ENCODE data around the gene GPRIN1.

DNA sequence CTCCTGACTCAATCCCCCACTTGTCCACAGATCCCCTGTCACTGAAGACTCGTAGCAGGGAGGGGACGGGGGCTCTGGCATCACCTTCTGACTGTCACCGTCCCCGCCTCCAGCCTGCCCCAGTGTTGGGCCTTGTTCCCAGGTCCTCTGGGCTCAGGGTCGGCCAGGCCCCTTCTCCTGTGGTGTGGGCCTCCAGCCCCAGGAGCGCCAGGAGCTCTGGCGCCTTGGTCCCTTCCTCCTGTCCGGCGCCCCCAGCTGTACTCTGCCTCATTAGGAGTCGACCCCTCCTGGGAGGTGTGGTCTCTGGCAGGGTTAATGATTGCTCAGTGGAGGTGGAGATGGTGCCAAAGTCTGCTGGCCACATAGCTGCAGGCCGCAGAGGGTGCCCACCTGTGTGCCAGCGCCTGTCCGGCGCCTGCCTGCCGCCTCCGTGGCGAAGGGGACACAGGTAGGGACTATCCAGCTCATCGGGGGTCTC lies 61.0 kb downstream of the GPRIN1 start, which contains the start of gene CDHR2:
- no peak for TF ChIP-seq TAF1 (IDR thresholded peaks at IDR 0.05; ENCODE audit: borderline replicate concordance, low read depth, low read length)
- no peak for TF ChIP-seq POLR2AphosphoS5 (IDR thresholded peaks at IDR 0.05; ENCODE audit: low read depth, low read length)

Data from GM12892 (cell line).